Kidney epithelial cell (primary cell): ENCODE measurements around the gene ELP2. TPM values are rescaled to one million over a fixed set of nuclear protein-coding genes. Genes with fewer than 3 reads are reported as not detected.
"Not testable (repeated sequence)": the region's sequence is repeated elsewhere in the genome, so short reads cannot be mapped to it uniquely, and the experiment has no call there.

ENCODE experiments used
- DNase-seq: peaks from one replicate; pipeline ENCODE4 v3.0.0-alpha.2; 2010; ENCODE audit warnings: low read depth
- H3K27me3 ChIP-seq: 2 replicates; pipeline ENCODE4 v1.6.0; 2011; ENCODE audit warnings: low read length; ENCODE audit not compliant: control insufficient read depth, insufficient read depth
- H3K36me3 ChIP-seq: 2 replicates; pipeline ENCODE4 v1.5.1; 2011; ENCODE audit warnings: low read length; ENCODE audit not compliant: control insufficient read depth, insufficient read depth
- H3K4me3 ChIP-seq: 2 replicates; pipeline ENCODE4 v1.5.1; 2011; ENCODE audit warnings: low read depth, mild to moderate bottlenecking, control low read depth, low read length
- total RNA-seq: library from RNA; depleted of rRNA; stranded (reverse); fragments of >200 nt; gene quantifications from 2 replicates; pipeline ENCODE4 v1.2.3, GENCODE V29; 2015
- TF ChIP-seq, protein P1 (sequence below): IDR thresholded peaks from 2 replicates; pipeline ENCODE4 v1.5.1; 2011; ENCODE audit warnings: mild to moderate bottlenecking, moderate library complexity, low read length, control low read depth, inconsistent platforms; ENCODE audit not compliant: insufficient read depth, poor library complexity, severe bottlenecking

Gene ELP2
- total RNA-seq, 1 donor from 2014 or later, result 63.9 TPM

DNA sequence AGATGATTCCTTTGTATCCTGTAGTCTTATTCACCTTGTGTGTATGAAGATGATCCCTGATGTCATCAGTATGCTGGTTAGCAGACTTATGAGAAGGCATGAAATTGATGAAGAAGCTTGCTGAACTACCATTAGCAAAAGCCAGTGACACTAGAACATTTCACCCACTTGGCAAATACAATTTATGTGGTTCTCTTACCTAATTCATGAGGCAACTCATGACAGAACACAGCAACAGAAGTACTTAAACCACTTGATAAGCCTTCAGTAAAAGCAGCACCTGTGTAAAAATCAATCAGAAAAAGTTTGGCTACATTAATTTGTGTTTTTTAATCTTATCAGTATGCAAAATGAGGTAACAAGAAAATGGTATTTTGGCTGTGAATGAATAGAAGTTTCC lies 17.4 kb upstream of the ELP2 start:
- Histone ChIP-seq H3K36me3 (no peaks in the 10 kb centered on the region), H3K4me3 (no peak overlapping the region), H3K27me3 (no peaks in the 10 kb centered on the region)
- DNase-seq, result no peak
- TF ChIP-seq, protein P1, sequence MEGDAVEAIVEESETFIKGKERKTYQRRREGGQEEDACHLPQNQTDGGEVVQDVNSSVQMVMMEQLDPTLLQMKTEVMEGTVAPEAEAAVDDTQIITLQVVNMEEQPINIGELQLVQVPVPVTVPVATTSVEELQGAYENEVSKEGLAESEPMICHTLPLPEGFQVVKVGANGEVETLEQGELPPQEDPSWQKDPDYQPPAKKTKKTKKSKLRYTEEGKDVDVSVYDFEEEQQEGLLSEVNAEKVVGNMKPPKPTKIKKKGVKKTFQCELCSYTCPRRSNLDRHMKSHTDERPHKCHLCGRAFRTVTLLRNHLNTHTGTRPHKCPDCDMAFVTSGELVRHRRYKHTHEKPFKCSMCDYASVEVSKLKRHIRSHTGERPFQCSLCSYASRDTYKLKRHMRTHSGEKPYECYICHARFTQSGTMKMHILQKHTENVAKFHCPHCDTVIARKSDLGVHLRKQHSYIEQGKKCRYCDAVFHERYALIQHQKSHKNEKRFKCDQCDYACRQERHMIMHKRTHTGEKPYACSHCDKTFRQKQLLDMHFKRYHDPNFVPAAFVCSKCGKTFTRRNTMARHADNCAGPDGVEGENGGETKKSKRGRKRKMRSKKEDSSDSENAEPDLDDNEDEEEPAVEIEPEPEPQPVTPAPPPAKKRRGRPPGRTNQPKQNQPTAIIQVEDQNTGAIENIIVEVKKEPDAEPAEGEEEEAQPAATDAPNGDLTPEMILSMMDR, result no peak

DNA sequence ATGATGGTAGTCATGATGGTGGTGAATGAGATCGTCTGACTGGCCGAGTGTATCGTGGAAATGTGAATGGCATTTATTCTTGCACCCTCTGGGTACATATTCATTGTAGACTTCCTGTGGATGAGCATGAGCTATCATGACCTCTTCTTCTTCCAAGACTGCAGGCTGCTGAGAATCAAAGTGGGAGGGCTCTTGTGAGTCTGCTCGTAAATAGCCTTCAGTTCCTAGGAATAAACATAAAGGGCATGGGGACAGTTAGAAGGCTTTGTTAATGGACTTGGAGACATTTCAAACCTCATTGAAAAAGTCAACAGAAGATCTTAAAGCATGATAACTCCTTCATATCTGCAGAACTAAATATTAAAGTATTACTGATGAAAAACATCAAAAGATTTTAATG lies 15.4 kb upstream of the ELP2 start:
- TF ChIP-seq, protein P1, result no peak

DNA sequence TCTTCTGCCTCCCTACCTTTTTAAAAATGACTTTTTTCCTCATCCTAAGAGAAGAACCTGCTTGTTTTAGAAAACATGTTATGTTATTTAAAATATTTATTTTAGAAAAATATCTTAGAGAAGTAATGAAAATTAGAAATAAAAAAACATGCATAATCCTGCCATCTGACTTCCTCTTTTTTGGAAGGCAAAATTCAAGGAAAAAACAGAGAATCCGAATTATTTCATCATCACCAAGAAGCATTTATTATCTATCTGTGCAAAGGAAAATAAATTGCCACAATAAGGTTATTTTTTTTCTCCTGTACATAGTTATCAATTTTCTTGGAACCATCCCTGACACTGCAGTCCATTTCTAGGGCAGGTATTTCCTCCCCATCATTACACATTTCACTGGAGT lies 15.0 kb upstream of the ELP2 start:
- TF ChIP-seq, protein P1, result no peak
- no peak for DNase-seq
- Histone ChIP-seq H3K27me3 (no peaks in the 10 kb centered on the region), H3K36me3 (no peaks in the 10 kb centered on the region), H3K4me3 (no peak overlapping the region)

More for the DNA sequence above, 15.4 kb upstream of the ELP2 start:
- Histone ChIP-seq H3K4me3 (no peak overlapping the region), H3K27me3 (no peaks in the 10 kb centered on the region), H3K36me3 (no peaks in the 10 kb centered on the region)
- DNase-seq, result no peak

DNA sequence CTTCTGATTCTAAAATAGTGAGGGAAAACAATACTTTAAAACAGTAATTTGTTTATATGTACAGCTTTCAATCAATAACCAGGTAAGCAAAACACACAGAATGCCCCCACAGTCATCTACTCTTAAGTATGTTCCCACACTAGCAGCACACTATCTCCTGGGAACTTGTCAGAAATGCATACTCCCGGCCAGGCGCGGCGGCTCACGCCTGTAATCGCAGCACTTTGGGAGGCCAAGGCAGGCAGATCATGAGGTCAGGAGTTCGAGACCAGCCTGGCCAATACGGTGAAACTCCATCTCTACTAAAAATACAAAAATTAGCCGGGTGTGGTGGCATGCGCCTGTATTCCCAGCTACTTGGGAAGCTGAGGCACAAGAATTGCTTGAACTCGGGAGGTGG lies 12.9 kb upstream of the ELP2 start:
- not testable (repeated sequence) for H3K27me3 ChIP-seq, H3K4me3 ChIP-seq, DNase-seq, H3K36me3 ChIP-seq

DNA sequence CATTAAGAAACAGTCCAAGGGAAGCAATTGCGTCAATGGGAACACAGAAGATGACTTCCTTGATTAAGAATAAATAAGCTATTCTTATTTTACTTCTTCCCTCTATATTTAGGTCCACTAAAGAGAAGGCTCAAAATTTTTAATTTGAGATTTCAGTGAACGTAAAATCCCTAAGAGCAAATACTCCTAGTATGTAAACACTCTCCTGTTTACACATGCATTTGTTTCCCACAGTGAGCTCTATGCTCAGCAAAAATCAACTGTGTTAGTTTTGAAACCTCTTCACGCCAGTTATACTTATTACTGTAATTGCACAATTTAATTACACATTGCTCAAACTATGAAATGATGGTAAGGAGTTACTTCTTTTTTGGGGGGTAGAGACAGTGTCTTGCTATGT lies 9.4 kb upstream of the ELP2 start:
- TF ChIP-seq, protein P1, result no peak
- Histone ChIP-seq H3K27me3 (no peaks in the 10 kb centered on the region), H3K36me3 (no peaks in the 10 kb centered on the region), H3K4me3 (no peak overlapping the region)
- no peak for DNase-seq

DNA sequence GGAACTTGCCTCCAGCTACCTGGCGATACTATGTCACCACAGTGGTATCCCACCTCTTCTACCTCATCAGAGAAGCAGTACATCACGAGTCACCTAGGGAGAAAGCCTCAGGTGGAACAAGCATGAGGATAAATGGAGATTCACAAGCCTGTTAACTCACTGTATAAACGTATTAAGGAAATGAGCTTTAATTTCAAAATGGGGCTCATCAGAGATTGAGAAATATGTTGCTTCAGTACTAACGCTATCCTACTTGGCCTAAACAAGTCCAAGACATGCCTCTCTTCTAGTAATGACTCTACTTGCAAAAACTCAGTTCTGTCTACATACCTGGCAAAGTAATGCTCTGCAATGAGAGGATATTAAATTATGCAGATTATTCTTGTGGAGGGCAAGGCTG lies 4.9 kb upstream of the ELP2 start:
- TF ChIP-seq, protein P1, result no peak
- H3K36me3 ChIP-seq, result no peaks in the 10 kb centered on the region
- no peak for DNase-seq

DNA sequence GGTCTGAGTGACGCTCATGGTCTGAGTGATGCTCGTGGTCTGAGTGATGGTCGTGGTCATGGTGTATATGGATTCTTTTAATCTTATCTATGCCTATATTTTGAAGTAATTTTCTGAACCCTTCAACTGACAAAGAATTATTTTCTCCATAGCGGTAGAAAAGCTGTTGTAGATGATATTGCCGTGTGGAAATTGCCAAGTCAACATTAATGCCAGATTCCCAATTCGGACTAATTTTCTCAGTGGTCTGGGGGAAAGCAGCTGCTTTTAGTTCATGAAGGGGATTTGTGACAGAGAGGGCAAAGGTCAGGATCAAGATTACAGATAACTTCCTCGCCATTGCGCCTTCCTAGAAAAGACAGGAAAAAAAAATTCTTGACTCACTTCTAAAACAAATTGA lies 3.0 kb upstream of the ELP2 start:
- TF ChIP-seq, protein P1, result no peak
- DNase-seq, result no peak
- H3K27me3 ChIP-seq, result no peaks in the 10 kb centered on the region
- no peaks in the 10 kb centered on the region for H3K36me3 ChIP-seq
- no peak overlapping the region for H3K4me3 ChIP-seq

More for the DNA sequence above, 4.9 kb upstream of the ELP2 start:
- Histone ChIP-seq H3K27me3 (no peaks in the 10 kb centered on the region), H3K4me3 (no peak overlapping the region)
